GM19193 (cell line): ENCODE data around the gene RHEBL1.

ENCODE experiments used
- POLR2A ChIP-seq: IDR thresholded peaks from 4 replicates; pipeline ENCODE4 v1.6.1; 2011; ENCODE audit not compliant: insufficient read depth, insufficient read length; ENCODE audit errors: extremely low read depth

RHEBL1 gene

GRCh38 chr12:49049566-49050224 is 20.1 kb downstream of the RHEBL1 start:
- no peak for TF ChIP-seq POLR2A

GRCh38 chr12:49048953-49049352 is 20.8 kb downstream of the RHEBL1 start:
- no peak for TF ChIP-seq POLR2A

- no peak for TF ChIP-seq POLR2A
These were observed 23.5 kb downstream of the RHEBL1 start for GRCh38 chr12:49046129-49046895.

GRCh38 chr12:49044660-49045059 is 25.1 kb downstream of the RHEBL1 start:
- TF ChIP-seq POLR2A, result no peak

- no peak for TF ChIP-seq POLR2A
These were observed 25.9 kb downstream of the RHEBL1 start for GRCh38 chr12:49043856-49044258.

- TF ChIP-seq POLR2A, result no peak
These were observed 26.5 kb downstream of the RHEBL1 start for GRCh38 chr12:49043241-49043640.

GRCh38 chr12:49041881-49042484 is 27.8 kb downstream of the RHEBL1 start:
- no peak for TF ChIP-seq POLR2A

GRCh38 chr12:49041036-49041880 is 28.5 kb downstream of the RHEBL1 start:
- TF ChIP-seq POLR2A, result no peak

GRCh38 chr12:49040364-49040855 is 29.4 kb downstream of the RHEBL1 start:
- TF ChIP-seq POLR2A, result no peak

- TF ChIP-seq POLR2A, result no peak
These were observed 30.1 kb downstream of the RHEBL1 start for GRCh38 chr12:49039421-49040363.

GRCh38 chr12:49038291-49038955 is 31.4 kb downstream of the RHEBL1 start:
- no peak for TF ChIP-seq POLR2A

GRCh38 chr12:49037947-49038237 is 31.9 kb downstream of the RHEBL1 start:
- no peak for TF ChIP-seq POLR2A
